Esophagus squamous epithelium (tissue), 5 donors: ENCODE data around the gene DHX8. TPM values are rescaled to one million over a fixed set of nuclear protein-coding genes. Genes with fewer than 3 reads are reported as not detected.
"Not testable (repeated sequence)": the region's sequence is repeated elsewhere in the genome, so short reads cannot be mapped to it uniquely, and the experiment has no call there.

Experiments
- DNase-seq: peaks from one replicate; lab custom pipeline; 2025; lab: John Stamatoyannopoulos, UW
- H3K27ac ChIP-seq, 4 donors: fragments of 200-600 bp; sonication (generic); one replicate each; pipeline ENCODE4 v1.5.1; 2016 to 2019; ENCODE audit warnings: mild to moderate bottlenecking in 1 of 4
- H3K27me3 ChIP-seq, 4 donors: fragments of 200-600 bp; sonication (generic); 1 replicate in 3 of 4; 2 replicates in 1 of 4; pipeline versions ENCODE4 v1.5.1 to v1.6.0; 2017 to 2021; ENCODE audit warnings: antibody characterized with exemption in 1 of 4
- H3K36me3 ChIP-seq, 3 donors: fragments of 200-600 bp; sonication (generic); one replicate each; pipeline ENCODE4 v1.5.1; 2016 to 2019
- H3K4me1 ChIP-seq, 3 donors: fragments of 200-600 bp; sonication (generic); one replicate each; pipeline ENCODE4 v1.5.1; 2017 to 2019
- H3K4me3 ChIP-seq, 4 donors: fragments of 200-600 bp; sonication (generic); 1 replicate in 3 of 4; 2 replicates in 1 of 4; pipeline ENCODE4 v1.5.1; 2016 to 2019; ENCODE audit warnings: mild to moderate bottlenecking in 2 of 4, moderate library complexity in 1 of 4
- H3K9me3 ChIP-seq, 3 donors: fragments of 200-600 bp; sonication (generic); one replicate each; pipeline ENCODE4 v1.5.1; 2016 to 2019
- POLR2A ChIP-seq, 4 donors: fragments of 450-650 bp; IDR thresholded peaks; one replicate each; pipeline ENCODE4 v1.6.1; 2017; ENCODE audit warnings: antibody characterized with exemption in 4 of 4, mild to moderate bottlenecking in 4 of 4, moderate library complexity in 3 of 4
- WGBS, 2 donors: methylation state at CpG; one replicate each; pipeline ENCODE4 v1.1.5; 2018; 5-methylcytosine and 5-hydroxymethylcytosine counted together
- intact Hi-C: fragments of 100-400 bp; cut with DNase I; formaldehyde crosslinking; loops from one replicate; pipeline ENCODE4 v1.15.0; 2022
- total RNA-seq, 4 donors: library from RNA; depleted of rRNA; stranded (reverse); fragments of >200 nt; gene quantifications; one replicate each; pipeline ENCODE4 v1.1.0, GENCODE V29; 2016
- TF ChIP-seq, protein P1 (sequence below), 6 experiments: fragments of 450-650 bp in 4 of 6; fragments of 200-600 bp in 2 of 6; sonication (generic) in 2 of 6; IDR thresholded peaks; one replicate each; pipeline ENCODE4 v1.5.1; 2016 to 2019; ENCODE audit warnings: antibody characterized with exemption in 6 of 6, mild to moderate bottlenecking in 4 of 6, moderate library complexity in 4 of 6
- donor health status: DM: yes; HTN: yes; CAD: no.

DHX8 gene
- total RNA-seq, 4 donors from 2014 or later: 28.1 to 32.3 (median 31.0) TPM

GRCh38 chr17:43448720-43449469 lies 34.9 kb upstream of the DHX8 start:
- WGBS, 2 donors: 60 to 81% methylated on average over 7 of the region's 7 CpGs
- Histone ChIP-seq H3K36me3 (no peaks in the 10 kb centered on the region), H3K9me3 (no peaks in the 10 kb centered on the region), H3K4me3 (no peak overlapping the region), H3K4me1 (peaks cover 0 to 49% (median 13%) of the 10 kb centered on the region in 3 donors), H3K27me3 (no peaks in the 10 kb centered on the region), H3K27ac (peak overlapping the region; percentile 38 to 57 (median 51))
- DNase-seq: no peak
- no peak for TF ChIP-seq POLR2A (IDR thresholded peaks at IDR 0.05)
- TF ChIP-seq, protein P1, sequence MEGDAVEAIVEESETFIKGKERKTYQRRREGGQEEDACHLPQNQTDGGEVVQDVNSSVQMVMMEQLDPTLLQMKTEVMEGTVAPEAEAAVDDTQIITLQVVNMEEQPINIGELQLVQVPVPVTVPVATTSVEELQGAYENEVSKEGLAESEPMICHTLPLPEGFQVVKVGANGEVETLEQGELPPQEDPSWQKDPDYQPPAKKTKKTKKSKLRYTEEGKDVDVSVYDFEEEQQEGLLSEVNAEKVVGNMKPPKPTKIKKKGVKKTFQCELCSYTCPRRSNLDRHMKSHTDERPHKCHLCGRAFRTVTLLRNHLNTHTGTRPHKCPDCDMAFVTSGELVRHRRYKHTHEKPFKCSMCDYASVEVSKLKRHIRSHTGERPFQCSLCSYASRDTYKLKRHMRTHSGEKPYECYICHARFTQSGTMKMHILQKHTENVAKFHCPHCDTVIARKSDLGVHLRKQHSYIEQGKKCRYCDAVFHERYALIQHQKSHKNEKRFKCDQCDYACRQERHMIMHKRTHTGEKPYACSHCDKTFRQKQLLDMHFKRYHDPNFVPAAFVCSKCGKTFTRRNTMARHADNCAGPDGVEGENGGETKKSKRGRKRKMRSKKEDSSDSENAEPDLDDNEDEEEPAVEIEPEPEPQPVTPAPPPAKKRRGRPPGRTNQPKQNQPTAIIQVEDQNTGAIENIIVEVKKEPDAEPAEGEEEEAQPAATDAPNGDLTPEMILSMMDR (IDR thresholded peaks at IDR 0.05): no peak
- intact Hi-C loops: no loop called here

DNA sequence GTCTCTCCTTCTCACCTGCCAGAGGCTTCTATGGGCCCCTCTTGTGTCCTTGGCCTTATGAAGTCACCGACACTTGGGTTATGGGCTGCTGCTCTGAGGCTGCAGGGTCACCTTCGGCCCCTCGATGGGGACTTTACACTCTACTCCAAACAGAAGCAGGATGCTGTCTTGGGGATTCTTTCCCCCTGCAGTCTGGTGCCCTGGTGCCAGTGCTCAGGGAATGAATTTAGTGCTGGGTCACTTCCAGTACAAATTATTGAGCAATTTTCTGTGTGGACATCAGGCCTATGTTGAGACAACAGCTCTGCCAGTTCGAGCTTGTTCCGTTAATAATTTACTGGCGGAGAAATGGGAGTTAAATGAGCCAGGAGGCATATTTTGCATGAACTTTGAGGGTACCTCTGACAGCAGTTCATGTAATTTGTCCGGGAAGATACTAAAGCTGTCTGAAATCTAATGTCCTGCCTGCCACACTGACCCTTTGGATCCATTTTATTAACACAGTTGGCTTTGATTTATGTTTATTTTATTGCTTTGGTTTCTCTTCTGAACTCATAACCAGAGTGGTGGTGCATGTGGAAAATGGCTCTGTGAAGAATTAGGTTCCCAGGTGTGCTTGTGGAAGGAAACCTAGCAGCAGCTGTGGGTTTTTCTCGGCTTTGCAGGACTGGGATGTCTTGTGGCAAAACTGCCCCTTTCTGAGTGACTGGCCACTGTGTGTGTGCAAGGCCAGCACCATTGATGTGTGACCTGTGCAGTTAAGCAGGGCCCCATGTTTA lies 34.1 kb upstream of the DHX8 start:
- H3K27ac ChIP-seq: peak overlapping the region; percentile 38 to 57 (median 51)
- DNase-seq: no peak
- WGBS, 2 donors: 39 to 44% methylated on average over 8 of the region's 8 CpGs

GRCh38 chr17:43450791-43451190 lies 33.0 kb upstream of the DHX8 start:
- H3K27me3 ChIP-seq, H3K9me3 ChIP-seq, intact Hi-C loops, H3K27ac ChIP-seq, H3K36me3 ChIP-seq, DNase-seq, H3K4me3 ChIP-seq: not testable (repeated sequence)
- 88 to 91% methylated on average over 12 to 15 of the region's 20 CpGs for WGBS, 2 donors
- H3K4me1 ChIP-seq: peaks cover 0 to 46% (median 17%) of the 10 kb centered on the region in 3 donors

More for the DNA sequence above, 34.1 kb upstream of the DHX8 start:
- Histone ChIP-seq H3K4me1 (peaks cover 0 to 47% (median 13%) of the 10 kb centered on the region in 3 donors), H3K27me3 (no peaks in the 10 kb centered on the region), H3K4me3 (no peak overlapping the region), H3K9me3 (no peaks in the 10 kb centered on the region), H3K36me3 (no peaks in the 10 kb centered on the region)
- intact Hi-C loops: no loop called here
- TF ChIP-seq, protein P1 (IDR thresholded peaks at IDR 0.05): no peak
- no peak for TF ChIP-seq POLR2A (IDR thresholded peaks at IDR 0.05)

GRCh38 chr17:43451741-43452140 lies 32.0 kb upstream of the DHX8 start:
- H3K4me1 ChIP-seq: peaks cover 8 to 55% (median 24%) of the 10 kb centered on the region in 3 donors
- H3K36me3 ChIP-seq, H3K4me3 ChIP-seq, DNase-seq, intact Hi-C loops, H3K27me3 ChIP-seq, H3K27ac ChIP-seq, H3K9me3 ChIP-seq: not testable (repeated sequence)
- no CpG with 5 or more reads among the region's 32 CpGs for WGBS, 2 donors

GRCh38 chr17:43453331-43453812 lies 30.4 kb upstream of the DHX8 start:
- Histone ChIP-seq H3K36me3 (no peaks in the 10 kb centered on the region), H3K27me3 (no peaks in the 10 kb centered on the region), H3K4me3 (no peak overlapping the region), H3K4me1 (peaks cover 15 to 71% (median 38%) of the 10 kb centered on the region in 3 donors), H3K9me3 (no peaks in the 10 kb centered on the region), H3K27ac (no peak overlapping the region)
- no peak for TF ChIP-seq POLR2A (IDR thresholded peaks at IDR 0.05)
- TF ChIP-seq, protein P1 (IDR thresholded peaks at IDR 0.05): no peak
- intact Hi-C loops: no loop called here
- no peak for DNase-seq
- WGBS, 2 donors: 50 to 52% methylated on average over 9 to 11 of the region's 11 CpGs

DNA sequence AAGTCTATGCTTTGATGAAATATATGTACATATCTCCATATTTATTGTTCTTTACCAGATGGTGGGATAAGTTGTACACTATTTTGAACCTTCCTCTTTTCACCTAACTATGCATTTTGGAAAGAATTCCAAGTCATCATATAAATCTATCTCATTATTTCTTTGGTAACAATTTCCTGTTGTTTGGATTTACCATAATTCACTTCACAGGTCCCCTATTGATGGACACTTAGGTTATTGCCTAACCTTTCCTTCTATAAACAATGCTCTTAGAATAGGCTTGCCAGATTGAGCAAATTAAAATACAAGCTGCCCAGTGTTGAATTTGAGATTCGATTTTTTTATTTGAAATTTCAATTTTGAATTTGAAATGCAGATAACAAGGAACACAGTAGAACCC lies 28.9 kb upstream of the DHX8 start:
- no peak overlapping the region for H3K27ac ChIP-seq
- DNase-seq: no peak
- no peaks in the 10 kb centered on the region for H3K36me3 ChIP-seq
- H3K27me3 ChIP-seq: no peaks in the 10 kb centered on the region
- H3K9me3 ChIP-seq: no peaks in the 10 kb centered on the region
- no peak overlapping the region for H3K4me3 ChIP-seq
- intact Hi-C loops: no loop called here
- TF ChIP-seq, protein P1 (IDR thresholded peaks at IDR 0.05): no peak
- TF ChIP-seq POLR2A (IDR thresholded peaks at IDR 0.05): no peak
- H3K4me1 ChIP-seq: peaks cover 19 to 68% (median 39%) of the 10 kb centered on the region in 3 donors
- WGBS, 2 donors: 52 to 68% methylated on average over 1 of the region's 1 CpG
